HG03342 (cell line): ENCODE measurements around the gene HACD2.

Source experiments
- ATAC-seq: cut with Tn5 transposase; IDR thresholded peaks from one replicate; pipeline ENCODE4 v1.9.1; 2021; ENCODE audit warnings: mild to moderate bottlenecking, moderate library complexity; ENCODE audit not compliant: unreplicated experiment

Gene HACD2

DNA sequence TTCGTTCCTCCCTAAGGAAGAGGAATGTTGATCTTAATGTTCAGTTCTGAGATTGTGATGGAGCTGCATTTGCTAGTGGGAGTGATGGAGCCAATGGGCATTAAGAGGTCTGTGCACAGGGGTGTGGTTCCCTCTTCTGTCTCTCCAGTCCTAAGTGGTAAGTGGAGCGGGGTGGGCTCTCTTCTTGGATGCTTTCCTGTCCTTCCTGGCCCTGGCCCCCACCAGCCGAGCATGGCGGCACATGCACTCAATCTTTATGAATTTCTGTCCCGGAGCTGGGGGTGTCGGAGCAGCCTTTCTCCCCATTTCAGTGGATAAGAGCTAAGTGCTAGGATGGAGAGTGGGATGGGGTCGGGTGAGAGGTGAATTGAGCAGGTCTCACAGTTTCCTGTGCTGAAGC, 98.4 kb downstream of the HACD2 start:
- no peak for ATAC-seq

GRCh38 chr3:123485551-123485950, 99.3 kb downstream of the HACD2 start:
- no peak for ATAC-seq

- no peak for ATAC-seq
These were observed 101.7 kb downstream of the HACD2 start for GRCh38 chr3:123483146-123483545.

- ATAC-seq, result no peak
These were observed 103.0 kb downstream of the HACD2 start for GRCh38 chr3:123481722-123482457.

DNA sequence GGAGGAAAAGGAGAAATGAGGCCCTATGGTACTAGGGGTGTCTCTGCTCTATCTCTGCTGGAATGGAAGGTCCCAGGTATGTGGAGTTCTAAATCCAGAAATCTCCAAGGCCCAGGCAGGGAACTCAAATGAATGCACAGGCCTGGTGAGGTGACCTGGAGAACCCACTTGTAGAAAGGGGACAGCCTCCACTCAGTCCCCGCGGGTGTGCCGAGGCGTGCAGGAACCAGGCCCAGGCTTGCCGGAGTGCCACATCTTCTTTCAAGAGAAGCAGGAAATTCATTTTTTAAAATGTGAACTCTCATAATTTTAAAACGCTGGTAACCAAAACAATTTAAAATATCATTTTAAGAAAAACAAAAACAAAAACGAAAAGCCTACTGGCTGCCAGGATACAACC, 103.8 kb downstream of the HACD2 start:
- ATAC-seq, result no peak

DNA sequence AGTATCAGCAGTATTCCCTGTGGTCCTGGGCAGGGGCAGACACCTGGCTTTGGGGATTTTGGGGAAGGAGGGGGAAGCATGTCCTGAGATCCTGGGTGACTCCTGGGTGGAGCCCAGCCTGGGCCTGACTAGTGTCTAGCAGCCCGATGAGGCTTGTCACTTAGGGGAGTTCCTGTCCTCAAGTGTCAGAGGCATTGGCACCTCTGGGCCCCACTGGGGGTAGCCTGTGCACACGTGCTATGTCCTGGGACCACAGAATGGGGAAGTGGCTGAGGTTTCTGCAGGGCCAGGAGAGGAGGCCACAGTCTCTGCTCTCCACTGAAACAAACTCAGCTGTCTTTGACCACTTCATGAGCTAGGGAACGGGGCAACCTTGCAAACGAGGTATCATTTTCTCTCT, 104.4 kb downstream of the HACD2 start:
- ATAC-seq, result peak; percentile 62

- ATAC-seq, result no peak
These were observed 105.0 kb downstream of the HACD2 start for GRCh38 chr3:123479891-123480290.

- no peak for ATAC-seq
These were observed 106.5 kb downstream of the HACD2 start for GRCh38 chr3:123478314-123478713.

DNA sequence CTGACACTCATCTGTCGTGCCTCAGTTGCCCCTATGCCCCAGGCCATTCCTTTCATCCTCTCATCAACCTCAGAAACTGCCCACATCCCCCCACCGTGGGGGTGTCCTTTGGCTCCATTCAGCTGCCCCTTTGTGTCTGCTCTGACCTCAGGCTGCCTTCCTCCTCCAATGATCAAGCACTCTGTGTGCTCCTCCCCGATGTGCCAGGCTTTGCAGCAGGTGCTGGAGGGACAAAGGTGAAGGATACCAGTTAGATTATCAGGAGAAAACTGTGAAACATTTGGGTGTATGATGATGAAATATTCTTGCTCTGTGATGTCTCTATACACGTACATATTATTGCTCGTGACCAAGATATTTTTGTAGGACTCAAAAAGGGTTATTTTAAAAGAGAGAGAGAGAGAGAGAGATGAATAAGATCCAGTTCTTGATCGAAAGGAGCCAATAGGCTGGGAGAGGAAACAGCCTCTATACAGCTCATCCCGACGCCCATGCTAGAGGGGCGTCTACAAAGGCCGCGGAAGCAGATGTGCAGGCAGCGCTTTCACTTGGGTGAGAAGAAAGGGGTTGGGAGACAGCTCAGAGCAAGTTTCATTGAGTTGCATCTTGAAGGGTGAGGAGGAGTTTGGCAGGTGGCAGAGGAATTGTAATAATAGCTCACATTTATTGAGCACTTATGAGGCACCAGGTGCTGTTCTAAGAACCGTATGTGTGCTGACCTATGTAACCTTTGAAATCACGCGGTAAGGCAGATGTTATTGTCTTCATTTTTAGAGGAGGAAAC, 107.7 kb downstream of the HACD2 start:
- ATAC-seq, result no peak

- ATAC-seq, result no peak
These were observed 109.1 kb downstream of the HACD2 start for GRCh38 chr3:123475786-123476185.

GRCh38 chr3:123471106-123471505, 113.7 kb downstream of the HACD2 start:
- no peak for ATAC-seq

DNA sequence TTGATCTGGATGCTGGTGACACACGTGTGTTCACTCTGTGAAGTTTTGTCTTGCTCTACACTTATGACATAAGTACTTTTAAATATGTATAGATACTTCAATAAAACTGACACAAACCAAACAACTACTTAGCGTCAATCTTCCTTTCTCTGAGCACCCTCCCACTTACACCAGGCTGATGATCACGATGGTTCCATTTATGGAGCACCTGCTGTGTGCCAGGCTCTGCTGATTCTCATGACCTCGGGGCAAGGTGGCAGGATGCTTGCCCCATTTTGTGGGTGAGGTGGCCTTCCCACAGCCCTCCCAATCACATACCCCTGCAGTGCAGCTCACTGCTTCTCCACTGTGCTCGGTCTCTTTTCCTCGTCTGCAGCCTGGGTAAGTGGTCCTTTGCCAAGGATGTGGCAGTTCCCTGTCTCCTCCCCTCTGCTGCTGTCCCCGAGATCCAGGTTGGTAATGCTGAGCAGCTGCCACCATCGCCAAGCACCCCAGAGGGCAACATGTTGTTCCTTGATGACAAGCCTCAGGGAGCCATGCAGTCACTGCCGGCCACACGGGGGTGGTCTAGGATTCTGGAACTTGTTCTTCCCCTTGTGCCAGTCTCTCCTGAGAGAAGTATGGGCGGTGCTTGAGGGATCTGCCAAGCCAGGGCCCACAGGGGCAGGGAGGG, 115.4 kb downstream of the HACD2 start:
- no peak for ATAC-seq

GRCh38 chr3:123467046-123467445, 117.8 kb downstream of the HACD2 start:
- no peak for ATAC-seq

GRCh38 chr3:123464211-123464610, 120.6 kb downstream of the HACD2 start:
- no peak for ATAC-seq

GRCh38 chr3:123459862-123460261, 125.0 kb downstream of the HACD2 start:
- no peak for ATAC-seq

GRCh38 chr3:123458255-123458654, 126.6 kb downstream of the HACD2 start:
- ATAC-seq, result no peak

DNA sequence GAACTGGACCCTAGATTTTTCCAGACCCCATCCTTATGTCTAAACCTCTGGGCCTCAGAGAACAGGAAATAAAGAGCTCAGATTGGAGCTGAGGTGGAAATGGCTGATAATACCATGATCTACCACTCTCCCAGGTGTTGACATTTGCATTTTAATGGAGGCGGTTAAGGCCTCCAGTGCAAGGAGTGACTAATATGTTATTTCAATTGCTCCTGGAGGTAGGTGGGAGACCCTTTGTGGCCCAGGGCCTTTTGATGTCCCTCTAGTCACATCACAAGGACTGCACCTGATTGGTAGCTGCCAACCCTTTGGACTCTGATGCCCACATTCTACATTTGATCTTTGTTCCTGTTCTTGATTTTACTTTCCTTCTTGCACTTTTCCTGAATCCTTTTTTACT, 127.0 kb downstream of the HACD2 start:
- ATAC-seq, result no peak

DNA sequence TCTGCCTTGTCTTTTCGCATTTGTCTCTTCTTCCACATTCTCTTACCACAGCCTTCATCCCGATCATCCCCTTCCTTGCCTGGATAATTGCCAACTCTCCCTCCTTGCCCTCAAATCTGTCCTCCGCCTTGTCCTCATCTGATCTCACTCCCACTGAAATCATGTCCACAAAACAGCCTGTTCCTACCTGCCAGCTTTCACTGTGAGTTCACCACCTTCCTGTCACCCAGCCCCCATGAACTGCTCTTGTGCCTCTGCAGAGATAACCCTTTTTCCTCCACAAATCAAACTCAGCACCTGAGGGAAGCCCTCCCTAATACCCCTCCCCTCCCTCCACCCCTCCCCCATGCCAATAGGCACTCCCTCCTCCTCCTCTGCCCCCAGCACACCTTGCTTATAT, 131.2 kb downstream of the HACD2 start:
- ATAC-seq, result no peak

GRCh38 chr3:123451186-123451585, 133.7 kb downstream of the HACD2 start:
- no peak for ATAC-seq

DNA sequence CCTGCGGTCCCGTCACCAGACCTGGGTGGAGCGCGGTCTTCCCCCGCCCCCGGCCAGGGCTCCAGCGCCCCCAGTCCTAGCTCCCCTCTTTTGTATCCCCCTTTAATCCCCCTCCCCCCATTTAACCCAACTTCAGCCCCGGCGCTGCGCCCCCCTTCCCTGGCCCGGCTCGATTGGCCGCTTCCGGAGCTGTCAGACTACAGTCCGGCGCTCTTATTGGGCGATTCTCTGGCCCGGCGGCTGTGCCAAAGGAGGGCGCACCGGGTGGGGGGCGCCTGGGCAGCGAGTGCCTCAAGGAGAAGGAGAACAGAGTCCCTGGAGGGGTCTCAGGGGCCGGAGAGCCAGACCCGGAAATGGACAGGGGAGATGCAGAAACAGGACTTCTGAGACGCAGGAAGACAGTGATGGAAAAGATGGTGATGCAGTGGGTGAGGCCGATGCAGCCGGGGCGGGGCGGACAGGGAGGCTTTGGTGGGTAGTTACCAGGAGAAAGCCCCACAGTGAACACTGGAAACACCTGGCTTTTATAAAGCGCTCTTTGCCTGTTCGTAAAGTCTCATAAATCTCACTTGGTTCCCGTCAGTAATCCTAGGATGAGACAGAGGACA, 134.8 kb downstream of the HACD2 start:
- ATAC-seq, result no peak
